B cell (primary cell): ENCODE measurements around the gene CRHR2.

Experiments used
- CTCF ChIP-seq: fragments of 200-600 bp; IDR thresholded peaks from one replicate; pipeline ENCODE4 v1.8.0; 2022; ENCODE audit warnings: antibody characterized with exemption, mild to moderate bottlenecking
- EZH2 ChIP-seq: IDR thresholded peaks from 2 replicates; pipeline ENCODE4 v1.6.1; 2012; ENCODE audit warnings: borderline replicate concordance, low read depth, mild to moderate bottlenecking, moderate library complexity, low read length; ENCODE audit not compliant: insufficient read depth, poor library complexity, severe bottlenecking

DNA sequence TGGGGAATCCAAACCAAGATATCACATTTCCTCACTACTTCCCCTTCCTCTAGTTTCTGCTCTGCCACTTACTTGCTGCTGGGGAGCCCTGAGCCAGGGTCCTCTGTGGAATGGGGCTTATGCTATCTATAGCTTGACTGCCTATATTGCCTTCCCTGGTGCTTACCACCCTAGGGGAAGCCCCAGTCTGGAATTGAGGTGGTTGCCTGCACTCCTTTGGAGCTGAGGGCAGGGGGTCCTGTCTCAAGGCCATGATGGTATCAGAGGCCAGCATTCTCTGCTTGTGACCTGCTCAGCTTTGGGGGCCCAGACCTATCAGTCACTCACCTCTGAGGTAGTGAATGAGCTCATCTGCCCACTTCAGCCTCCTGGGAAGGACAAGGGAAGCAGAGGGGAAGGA, 40.4 kb upstream of the CRHR2 start:
- TF ChIP-seq CTCF (no peak), EZH2 (no peak)
